ENCODE measurements around the gene RASAL1.

DNA sequence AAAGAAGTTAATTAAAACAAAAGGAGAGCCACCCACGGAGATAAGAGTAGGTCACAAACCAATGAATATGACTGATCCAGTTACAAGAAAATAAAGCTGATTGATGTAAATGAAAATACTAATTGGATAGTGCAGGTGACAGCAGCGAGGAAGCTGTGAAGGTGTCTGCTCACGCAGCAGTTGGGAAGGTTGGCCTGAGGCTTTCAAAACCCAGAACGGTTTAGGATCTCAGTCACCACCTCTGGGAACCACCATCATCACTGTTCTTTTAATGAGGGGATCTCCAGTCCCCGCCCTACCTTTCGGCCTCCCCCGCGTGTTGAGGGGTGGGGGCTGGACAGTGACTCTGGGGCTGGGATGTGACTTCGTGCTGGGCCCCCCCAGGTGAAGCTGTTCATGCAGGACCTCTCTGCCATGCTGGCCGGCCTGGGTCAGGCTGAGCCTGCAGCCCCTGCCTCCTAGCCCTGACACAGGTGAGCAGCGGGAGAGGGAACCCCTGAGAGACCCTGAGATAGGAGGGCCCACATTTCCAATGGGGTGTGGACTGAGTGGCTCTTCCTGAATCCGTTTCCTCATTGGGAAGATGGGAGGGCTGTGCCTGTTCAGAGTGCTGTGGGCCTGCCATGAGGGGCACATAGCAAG, 21.8 kb upstream of the RASAL1 start:
- TF ChIP-seq, protein P1, sequence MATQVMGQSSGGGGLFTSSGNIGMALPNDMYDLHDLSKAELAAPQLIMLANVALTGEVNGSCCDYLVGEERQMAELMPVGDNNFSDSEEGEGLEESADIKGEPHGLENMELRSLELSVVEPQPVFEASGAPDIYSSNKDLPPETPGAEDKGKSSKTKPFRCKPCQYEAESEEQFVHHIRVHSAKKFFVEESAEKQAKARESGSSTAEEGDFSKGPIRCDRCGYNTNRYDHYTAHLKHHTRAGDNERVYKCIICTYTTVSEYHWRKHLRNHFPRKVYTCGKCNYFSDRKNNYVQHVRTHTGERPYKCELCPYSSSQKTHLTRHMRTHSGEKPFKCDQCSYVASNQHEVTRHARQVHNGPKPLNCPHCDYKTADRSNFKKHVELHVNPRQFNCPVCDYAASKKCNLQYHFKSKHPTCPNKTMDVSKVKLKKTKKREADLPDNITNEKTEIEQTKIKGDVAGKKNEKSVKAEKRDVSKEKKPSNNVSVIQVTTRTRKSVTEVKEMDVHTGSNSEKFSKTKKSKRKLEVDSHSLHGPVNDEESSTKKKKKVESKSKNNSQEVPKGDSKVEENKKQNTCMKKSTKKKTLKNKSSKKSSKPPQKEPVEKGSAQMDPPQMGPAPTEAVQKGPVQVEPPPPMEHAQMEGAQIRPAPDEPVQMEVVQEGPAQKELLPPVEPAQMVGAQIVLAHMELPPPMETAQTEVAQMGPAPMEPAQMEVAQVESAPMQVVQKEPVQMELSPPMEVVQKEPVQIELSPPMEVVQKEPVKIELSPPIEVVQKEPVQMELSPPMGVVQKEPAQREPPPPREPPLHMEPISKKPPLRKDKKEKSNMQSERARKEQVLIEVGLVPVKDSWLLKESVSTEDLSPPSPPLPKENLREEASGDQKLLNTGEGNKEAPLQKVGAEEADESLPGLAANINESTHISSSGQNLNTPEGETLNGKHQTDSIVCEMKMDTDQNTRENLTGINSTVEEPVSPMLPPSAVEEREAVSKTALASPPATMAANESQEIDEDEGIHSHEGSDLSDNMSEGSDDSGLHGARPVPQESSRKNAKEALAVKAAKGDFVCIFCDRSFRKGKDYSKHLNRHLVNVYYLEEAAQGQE (IDR thresholded peaks at IDR 0.05; ENCODE audit: unreplicated experiment): no peak
- TF ChIP-seq, protein P2, sequence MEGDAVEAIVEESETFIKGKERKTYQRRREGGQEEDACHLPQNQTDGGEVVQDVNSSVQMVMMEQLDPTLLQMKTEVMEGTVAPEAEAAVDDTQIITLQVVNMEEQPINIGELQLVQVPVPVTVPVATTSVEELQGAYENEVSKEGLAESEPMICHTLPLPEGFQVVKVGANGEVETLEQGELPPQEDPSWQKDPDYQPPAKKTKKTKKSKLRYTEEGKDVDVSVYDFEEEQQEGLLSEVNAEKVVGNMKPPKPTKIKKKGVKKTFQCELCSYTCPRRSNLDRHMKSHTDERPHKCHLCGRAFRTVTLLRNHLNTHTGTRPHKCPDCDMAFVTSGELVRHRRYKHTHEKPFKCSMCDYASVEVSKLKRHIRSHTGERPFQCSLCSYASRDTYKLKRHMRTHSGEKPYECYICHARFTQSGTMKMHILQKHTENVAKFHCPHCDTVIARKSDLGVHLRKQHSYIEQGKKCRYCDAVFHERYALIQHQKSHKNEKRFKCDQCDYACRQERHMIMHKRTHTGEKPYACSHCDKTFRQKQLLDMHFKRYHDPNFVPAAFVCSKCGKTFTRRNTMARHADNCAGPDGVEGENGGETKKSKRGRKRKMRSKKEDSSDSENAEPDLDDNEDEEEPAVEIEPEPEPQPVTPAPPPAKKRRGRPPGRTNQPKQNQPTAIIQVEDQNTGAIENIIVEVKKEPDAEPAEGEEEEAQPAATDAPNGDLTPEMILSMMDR (conservative IDR thresholded peaks at IDR 0.05; ENCODE audit: low read depth in 2 of 2): no peak
- TF ChIP-seq, protein P3, sequence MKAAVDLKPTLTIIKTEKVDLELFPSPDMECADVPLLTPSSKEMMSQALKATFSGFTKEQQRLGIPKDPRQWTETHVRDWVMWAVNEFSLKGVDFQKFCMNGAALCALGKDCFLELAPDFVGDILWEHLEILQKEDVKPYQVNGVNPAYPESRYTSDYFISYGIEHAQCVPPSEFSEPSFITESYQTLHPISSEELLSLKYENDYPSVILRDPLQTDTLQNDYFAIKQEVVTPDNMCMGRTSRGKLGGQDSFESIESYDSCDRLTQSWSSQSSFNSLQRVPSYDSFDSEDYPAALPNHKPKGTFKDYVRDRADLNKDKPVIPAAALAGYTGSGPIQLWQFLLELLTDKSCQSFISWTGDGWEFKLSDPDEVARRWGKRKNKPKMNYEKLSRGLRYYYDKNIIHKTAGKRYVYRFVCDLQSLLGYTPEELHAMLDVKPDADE (IDR thresholded peaks at IDR 0.05): no peak
- no peak for TF ChIP-seq POLR2AphosphoS5 (IDR thresholded peaks at IDR 0.05; ENCODE audit: low read depth)
- no peak for TF ChIP-seq EZH2 (IDR thresholded peaks at IDR 0.05; ENCODE audit: low read depth, unreplicated experiment)
- no peak for TF ChIP-seq EZH2phosphoT487 (IDR thresholded peaks at IDR 0.05; ENCODE audit: unreplicated experiment)
- TF ChIP-seq CREB1 (CRISPR knock-in tag; IDR thresholded peaks at IDR 0.05; ENCODE audit: low read depth): no peak
- no peak for TF ChIP-seq NANOG (IDR thresholded peaks at IDR 0.05; ENCODE audit: borderline replicate concordance)
- TF ChIP-seq JUNB (IDR thresholded peaks at IDR 0.05; ENCODE audit: unreplicated experiment): no peak
- TF ChIP-seq, protein P4, sequence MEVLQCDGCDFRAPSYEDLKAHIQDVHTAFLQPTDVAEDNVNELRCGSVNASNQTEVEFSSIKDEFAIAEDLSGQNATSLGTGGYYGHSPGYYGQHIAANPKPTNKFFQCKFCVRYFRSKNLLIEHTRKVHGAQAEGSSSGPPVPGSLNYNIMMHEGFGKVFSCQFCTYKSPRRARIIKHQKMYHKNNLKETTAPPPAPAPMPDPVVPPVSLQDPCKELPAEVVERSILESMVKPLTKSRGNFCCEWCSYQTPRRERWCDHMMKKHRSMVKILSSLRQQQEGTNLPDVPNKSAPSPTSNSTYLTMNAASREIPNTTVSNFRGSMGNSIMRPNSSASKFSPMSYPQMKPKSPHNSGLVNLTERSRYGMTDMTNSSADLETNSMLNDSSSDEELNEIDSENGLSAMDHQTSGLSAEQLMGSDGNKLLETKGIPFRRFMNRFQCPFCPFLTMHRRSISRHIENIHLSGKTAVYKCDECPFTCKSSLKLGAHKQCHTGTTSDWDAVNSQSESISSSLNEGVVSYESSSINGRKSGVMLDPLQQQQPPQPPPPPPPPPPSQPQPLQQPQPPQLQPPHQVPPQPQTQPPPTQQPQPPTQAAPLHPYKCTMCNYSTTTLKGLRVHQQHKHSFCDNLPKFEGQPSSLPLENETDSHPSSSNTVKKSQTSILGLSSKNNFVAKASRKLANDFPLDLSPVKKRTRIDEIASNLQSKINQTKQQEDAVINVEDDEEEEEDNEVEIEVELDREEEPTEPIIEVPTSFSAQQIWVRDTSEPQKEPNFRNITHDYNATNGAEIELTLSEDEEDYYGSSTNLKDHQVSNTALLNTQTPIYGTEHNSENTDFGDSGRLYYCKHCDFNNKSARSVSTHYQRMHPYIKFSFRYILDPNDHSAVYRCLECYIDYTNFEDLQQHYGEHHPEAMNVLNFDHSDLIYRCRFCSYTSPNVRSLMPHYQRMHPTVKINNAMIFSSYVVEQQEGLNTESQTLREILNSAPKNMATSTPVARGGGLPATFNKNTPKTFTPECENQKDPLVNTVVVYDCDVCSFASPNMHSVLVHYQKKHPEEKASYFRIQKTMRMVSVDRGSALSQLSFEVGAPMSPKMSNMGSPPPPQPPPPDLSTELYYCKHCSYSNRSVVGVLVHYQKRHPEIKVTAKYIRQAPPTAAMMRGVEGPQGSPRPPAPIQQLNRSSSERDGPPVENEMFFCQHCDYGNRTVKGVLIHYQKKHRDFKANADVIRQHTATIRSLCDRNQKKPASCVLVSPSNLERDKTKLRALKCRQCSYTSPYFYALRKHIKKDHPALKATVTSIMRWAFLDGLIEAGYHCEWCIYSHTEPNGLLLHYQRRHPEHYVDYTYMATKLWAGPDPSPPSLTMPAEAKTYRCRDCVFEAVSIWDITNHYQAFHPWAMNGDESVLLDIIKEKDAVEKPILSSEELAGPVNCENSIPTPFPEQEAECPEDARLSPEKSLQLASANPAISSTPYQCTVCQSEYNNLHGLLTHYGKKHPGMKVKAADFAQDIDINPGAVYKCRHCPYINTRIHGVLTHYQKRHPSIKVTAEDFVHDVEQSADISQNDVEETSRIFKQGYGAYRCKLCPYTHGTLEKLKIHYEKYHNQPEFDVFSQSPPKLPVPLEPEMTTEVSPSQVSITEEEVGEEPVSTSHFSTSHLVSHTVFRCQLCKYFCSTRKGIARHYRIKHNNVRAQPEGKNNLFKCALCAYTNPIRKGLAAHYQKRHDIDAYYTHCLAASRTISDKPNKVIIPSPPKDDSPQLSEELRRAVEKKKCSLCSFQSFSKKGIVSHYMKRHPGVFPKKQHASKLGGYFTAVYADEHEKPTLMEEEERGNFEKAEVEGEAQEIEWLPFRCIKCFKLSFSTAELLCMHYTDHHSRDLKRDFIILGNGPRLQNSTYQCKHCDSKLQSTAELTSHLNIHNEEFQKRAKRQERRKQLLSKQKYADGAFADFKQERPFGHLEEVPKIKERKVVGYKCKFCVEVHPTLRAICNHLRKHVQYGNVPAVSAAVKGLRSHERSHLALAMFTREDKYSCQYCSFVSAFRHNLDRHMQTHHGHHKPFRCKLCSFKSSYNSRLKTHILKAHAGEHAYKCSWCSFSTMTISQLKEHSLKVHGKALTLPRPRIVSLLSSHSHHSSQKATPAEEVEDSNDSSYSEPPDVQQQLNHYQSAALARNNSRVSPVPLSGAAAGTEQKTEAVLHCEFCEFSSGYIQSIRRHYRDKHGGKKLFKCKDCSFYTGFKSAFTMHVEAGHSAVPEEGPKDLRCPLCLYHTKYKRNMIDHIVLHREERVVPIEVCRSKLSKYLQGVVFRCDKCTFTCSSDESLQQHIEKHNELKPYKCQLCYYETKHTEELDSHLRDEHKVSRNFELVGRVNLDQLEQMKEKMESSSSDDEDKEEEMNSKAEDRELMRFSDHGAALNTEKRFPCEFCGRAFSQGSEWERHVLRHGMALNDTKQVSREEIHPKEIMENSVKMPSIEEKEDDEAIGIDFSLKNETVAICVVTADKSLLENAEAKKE (CRISPR knock-in tag; IDR thresholded peaks at IDR 0.05): no peak
- no peak for TF ChIP-seq ZNF114 (CRISPR knock-in tag; IDR thresholded peaks at IDR 0.05)
- no peak for TF ChIP-seq STAT1 (IDR thresholded peaks at IDR 0.05; ENCODE audit: unreplicated experiment)
- TF ChIP-seq ZNF331 (CRISPR knock-in tag; IDR thresholded peaks at IDR 0.05; ENCODE audit: low read depth): no peak

Data from GM23338 (cell line).